ENCODE results near the gene PTPN22. TPM values are rescaled to one million over a fixed set of nuclear protein-coding genes. Genes with fewer than 3 reads are reported as not detected.

PTPN22 gene
- total and polyA plus RNA-seq, 2 experiments from 2014 or later: 0.17 to 0.47 TPM

DNA sequence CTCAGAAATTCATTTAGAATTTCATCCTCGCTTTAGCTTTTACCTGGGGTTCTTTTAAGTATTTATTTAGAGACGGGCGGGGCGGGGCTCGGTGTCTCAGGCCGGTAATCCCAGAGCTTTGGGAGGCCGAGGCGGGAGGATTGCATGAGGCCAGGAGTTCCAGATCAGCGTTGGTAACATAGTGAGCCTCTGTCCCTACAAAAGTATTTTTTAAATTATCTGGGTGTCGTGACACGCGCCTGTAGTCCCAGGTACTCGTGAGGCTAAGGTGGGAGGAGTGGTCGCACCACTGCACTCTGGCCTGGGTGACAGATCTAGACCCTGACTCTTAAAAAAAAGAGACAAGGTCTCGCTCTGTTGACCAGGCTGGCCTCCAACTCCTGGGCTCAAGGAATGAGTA lies 58.3 kb downstream of the PTPN22 start:
- no peak overlapping the region for H3K4me3 ChIP-seq
- H4K20me1 ChIP-seq (ENCODE audit: insufficient read depth, poor library complexity, severe bottlenecking): peaks cover 7% of the 10 kb centered on the region
- H3K4me2 ChIP-seq: peak overlapping the region; percentile 74
- DNase-seq (ENCODE audit: low spot score): no peak
- 95% methylated on average over 15 of the region's 15 CpGs for WGBS (ENCODE audit: low lambda C conversion rate, missing lambda C conversion rate)
- peak overlapping the region; percentile 85 for H2AFZ ChIP-seq
- TF ChIP-seq CTCF (IDR thresholded peaks at IDR 0.05; ENCODE audit: poor library complexity): no peak
- TF ChIP-seq EZH2 (IDR thresholded peaks at IDR 0.05; ENCODE audit: borderline replicate concordance): no peak
- TF ChIP-seq EZH2phosphoT487 (IDR thresholded peaks at IDR 0.05; ENCODE audit: low read depth, severe bottlenecking, unreplicated experiment): no peak
- peaks cover 10% of the 10 kb centered on the region for H3K4me1 ChIP-seq (ENCODE audit: insufficient read depth)
- H3K9me2 ChIP-seq (replicated peaks; ENCODE audit: insufficient read depth): no peaks in the 10 kb centered on the region
- H3K27ac ChIP-seq: no peak overlapping the region
- no peaks in the 10 kb centered on the region for H3K27me3 ChIP-seq
- H3K79me2 ChIP-seq: peaks cover 35% of the 10 kb centered on the region
- no peaks in the 10 kb centered on the region for H3K9me3 ChIP-seq (ENCODE audit: low read depth)
- no peaks in the 10 kb centered on the region for H3K36me3 ChIP-seq (replicated peaks; ENCODE audit: insufficient read depth, low read depth)

- H4K20me1 ChIP-seq (ENCODE audit: insufficient read depth, poor library complexity, severe bottlenecking): peaks cover 7% of the 10 kb centered on the region
- no peaks in the 10 kb centered on the region for H3K9me2 ChIP-seq (replicated peaks; ENCODE audit: insufficient read depth)
- no peaks in the 10 kb centered on the region for H3K27me3 ChIP-seq
- H3K4me2 ChIP-seq: peak overlapping the region; percentile 74
- TF ChIP-seq EZH2 (IDR thresholded peaks at IDR 0.05; ENCODE audit: borderline replicate concordance): no peak
- TF ChIP-seq CTCF (IDR thresholded peaks at IDR 0.05; ENCODE audit: poor library complexity): no peak
- no peak for TF ChIP-seq EZH2phosphoT487 (IDR thresholded peaks at IDR 0.05; ENCODE audit: low read depth, severe bottlenecking, unreplicated experiment)
- peaks cover 10% of the 10 kb centered on the region for H3K4me1 ChIP-seq (ENCODE audit: insufficient read depth)
- H3K9me3 ChIP-seq (ENCODE audit: low read depth): no peaks in the 10 kb centered on the region
- peak overlapping the region; percentile 76 for H3K27ac ChIP-seq
- peak overlapping the region; percentile 20 for H3K4me3 ChIP-seq
- peak overlapping the region; percentile 85 for H2AFZ ChIP-seq
- WGBS (ENCODE audit: low lambda C conversion rate, missing lambda C conversion rate): 34% methylated on average over 13 of the region's 13 CpGs
- H3K36me3 ChIP-seq (replicated peaks; ENCODE audit: insufficient read depth, low read depth): no peaks in the 10 kb centered on the region
- peaks cover 41% of the 10 kb centered on the region for H3K79me2 ChIP-seq
- DNase-seq (ENCODE audit: low spot score): peak; percentile 18
Observed at GRCh38 chr1:113812661-113813135, 58.8 kb downstream of the PTPN22 start.

- peak within 1 kb of the TSS; percentile 86 for H3K27ac ChIP-seq
- WGBS (ENCODE audit: low lambda C conversion rate, missing lambda C conversion rate): 1% methylated on average over 67 of the region's 82 CpGs
- peak within 1 kb of the TSS; percentile 81 for H3K4me2 ChIP-seq
- DNase-seq (ENCODE audit: low spot score): peak; percentile 99
- no peaks in the 10 kb centered on the region for H3K27me3 ChIP-seq
- peaks cover 47% of the 10 kb centered on the region for H3K79me2 ChIP-seq
- H3K9me2 ChIP-seq (replicated peaks; ENCODE audit: insufficient read depth): no peaks in the 10 kb centered on the region
- H4K20me1 ChIP-seq (ENCODE audit: insufficient read depth, poor library complexity, severe bottlenecking): peaks cover 7% of the 10 kb centered on the region
- H2AFZ ChIP-seq: peak within 1 kb of the TSS; percentile 85
- no peaks in the 10 kb centered on the region for H3K9me3 ChIP-seq (ENCODE audit: low read depth)
- no peaks in the 10 kb centered on the region for H3K36me3 ChIP-seq (replicated peaks; ENCODE audit: insufficient read depth, low read depth)
- H3K4me3 ChIP-seq: peak within 1 kb of the TSS; percentile 63
- H3K4me1 ChIP-seq (ENCODE audit: insufficient read depth): peaks cover 10% of the 10 kb centered on the region
- TF ChIP-seq EZH2phosphoT487 (IDR thresholded peaks at IDR 0.05; ENCODE audit: low read depth, severe bottlenecking, unreplicated experiment) (no peak), EZH2 (IDR thresholded peaks at IDR 0.05; ENCODE audit: borderline replicate concordance) (no peak), CTCF (IDR thresholded peaks at IDR 0.05; ENCODE audit: poor library complexity) (no peak)
Observed at GRCh38 chr1:113811888-113812660, 59.4 kb downstream of the PTPN22 start, which contains the start of gene RSBN1. Gene RSBN1, minus strand, starts transcription at chr1:113812476. Its CDS starts 64 bp downstream, at chr1:113812412.
